H9 (cell line): Measurements from ENCODE around the gene TMA7. TPM values are rescaled to one million over a fixed set of nuclear protein-coding genes. Genes with fewer than 3 reads are reported as not detected.

Experiments used
- DNase-seq: peaks from one replicate; pipeline ENCODE4 v3.0.0-alpha.2; 2017
- H2AFZ ChIP-seq: one replicate; pipeline ENCODE4 v1.6.1; 2013; ENCODE audit warnings: mild to moderate bottlenecking, low read length, control low read depth, moderate library complexity
- H2AK5ac ChIP-seq: 2 replicates; pipeline ENCODE4 v1.6.1; 2013; ENCODE audit warnings: low read length, control low read depth, mixed read lengths; ENCODE audit not compliant: insufficient read length
- H2BK120ac ChIP-seq: one replicate; pipeline ENCODE4 v1.6.1; 2013; ENCODE audit warnings: low read depth, mild to moderate bottlenecking, low read length, control low read depth, inconsistent platforms; ENCODE audit not compliant: poor library complexity, severe bottlenecking
- H2BK12ac ChIP-seq: 2 replicates; pipeline ENCODE4 v1.6.1; 2013; ENCODE audit warnings: low read length, control low read depth, mixed read lengths, low read depth; ENCODE audit not compliant: insufficient read length
- H2BK15ac ChIP-seq: 2 replicates; pipeline ENCODE4 v1.6.1; 2013; ENCODE audit warnings: low read depth, low read length, control low read depth
- H2BK20ac ChIP-seq: one replicate; pipeline ENCODE4 v1.6.1; 2013; ENCODE audit warnings: low read depth, mild to moderate bottlenecking, low read length, control low read depth, inconsistent platforms; ENCODE audit not compliant: poor library complexity, severe bottlenecking
- H2BK5ac ChIP-seq: 2 replicates; pipeline ENCODE4 v1.6.1; 2013; ENCODE audit warnings: low read length, control low read depth, mixed read lengths; ENCODE audit not compliant: insufficient read length
- H3K14ac ChIP-seq: 2 replicates; pipeline ENCODE4 v1.6.1; 2013; ENCODE audit warnings: low read length, control low read depth; ENCODE audit not compliant: insufficient read depth
- H3K18ac ChIP-seq: 2 replicates; pipeline ENCODE4 v1.6.1; 2013; ENCODE audit warnings: low read depth, mild to moderate bottlenecking, mixed read lengths, low read length, control low read depth; ENCODE audit not compliant: insufficient read length
- H3K23ac ChIP-seq: 2 replicates; pipeline ENCODE4 v1.6.1; 2013; ENCODE audit warnings: low read length, control low read depth, mixed read lengths, low read depth; ENCODE audit not compliant: insufficient read length
- H3K23me2 ChIP-seq: 2 replicates; pipeline ENCODE4 v1.6.1; 2013; ENCODE audit warnings: low read depth, mild to moderate bottlenecking, mixed read lengths, low read length, control low read depth; ENCODE audit not compliant: insufficient read length, poor library complexity, severe bottlenecking
- H3K27ac ChIP-seq: 2 replicates; pipeline ENCODE4 v1.5.1; 2013; ENCODE audit warnings: low read length, control low read depth, mixed read lengths, low read depth; ENCODE audit not compliant: insufficient read length
- H3K27me3 ChIP-seq: 2 replicates; pipeline ENCODE4 v1.6.1; 2013; ENCODE audit warnings: low read length, control low read depth, inconsistent platforms; ENCODE audit not compliant: insufficient read depth
- H3K4ac ChIP-seq: 2 replicates; pipeline ENCODE4 v1.6.1; 2013; ENCODE audit warnings: low read depth, mild to moderate bottlenecking, control low read depth, inconsistent platforms, low read length, moderate library complexity
- H3K4me1 ChIP-seq: 2 replicates; pipeline ENCODE4 v1.6.1; 2013; ENCODE audit warnings: low read length, control low read depth, inconsistent platforms; ENCODE audit not compliant: insufficient read depth
- H3K4me2 ChIP-seq: 2 replicates; pipeline ENCODE4 v1.6.1; 2013; ENCODE audit warnings: low read length, control low read depth, mixed read lengths; ENCODE audit not compliant: insufficient read length, insufficient read depth
- H3K56ac ChIP-seq: 2 replicates; pipeline ENCODE4 v1.6.1; 2013; ENCODE audit warnings: low read depth, mild to moderate bottlenecking, mixed read lengths, low read length, control low read depth; ENCODE audit not compliant: insufficient read length
- H3K79me1 ChIP-seq: 2 replicates; pipeline ENCODE4 v1.6.1; 2013; ENCODE audit warnings: low read depth, mild to moderate bottlenecking, moderate library complexity, low read length, control low read depth, inconsistent platforms; ENCODE audit not compliant: insufficient read depth, poor library complexity, severe bottlenecking
- H3K79me2 ChIP-seq: 2 replicates; pipeline ENCODE4 v1.6.1; 2013; ENCODE audit warnings: low read length, control low read depth, inconsistent platforms; ENCODE audit not compliant: insufficient read depth
- H3K9ac ChIP-seq: 2 replicates; pipeline ENCODE4 v1.6.1; 2013; ENCODE audit warnings: low read length, control low read depth, mixed read lengths; ENCODE audit not compliant: insufficient read length; ENCODE audit errors: extremely low read depth
- H3K9me3 ChIP-seq: one replicate; pipeline ENCODE4 v1.6.1; 2013; ENCODE audit warnings: low read depth, low read length, inconsistent platforms; ENCODE audit not compliant: control insufficient read depth
- H3T11ph ChIP-seq: one replicate; pipeline ENCODE4 v1.6.1; 2013; ENCODE audit warnings: mild to moderate bottlenecking, low read length, control low read depth, inconsistent platforms
- H4K20me1 ChIP-seq: one replicate; pipeline ENCODE4 v1.6.1; 2013; ENCODE audit not compliant: control insufficient read depth, insufficient read length, insufficient read depth
- H4K5ac ChIP-seq: 2 replicates; pipeline ENCODE4 v1.6.1; 2013; ENCODE audit warnings: low read depth, mild to moderate bottlenecking, mixed read lengths, low read length, control low read depth; ENCODE audit not compliant: insufficient read length
- H4K8ac ChIP-seq: replicated peaks from 2 replicates; pipeline ENCODE4 v1.6.1; 2013; ENCODE audit warnings: low read length, control low read depth, mixed read lengths, low read depth; ENCODE audit not compliant: insufficient read length
- H4K91ac ChIP-seq: 2 replicates; pipeline ENCODE4 v1.6.1; 2013; ENCODE audit warnings: low read depth, mild to moderate bottlenecking, moderate library complexity, mixed read lengths, low read length, control low read depth; ENCODE audit not compliant: insufficient read length
- H3K27ac Mint-ChIP-seq, 3 experiments: 2 replicates in 2 of 3; 3 replicates in 1 of 3; pipeline ENCODE4 v1.8.0; 2020 to 2021; ENCODE audit warnings: mixed read lengths in 3 of 3, mild to moderate bottlenecking in 1 of 3, moderate library complexity in 1 of 3
- H3K27me3 Mint-ChIP-seq: 2 replicates; pipeline ENCODE4 v1.8.0; 2021; ENCODE audit warnings: low read depth, mild to moderate bottlenecking, moderate library complexity, mixed read lengths
- H3K36me3 Mint-ChIP-seq, 3 experiments: 2 replicates in 2 of 3; 3 replicates in 1 of 3; pipeline ENCODE4 v1.8.0; 2020 to 2021; ENCODE audit warnings: low read depth in 3 of 3, mixed read lengths in 3 of 3; ENCODE audit not compliant: insufficient read depth in 1 of 3
- H3K4me1 Mint-ChIP-seq, 2 experiments: 2 replicates each; pipeline ENCODE4 v1.8.0; 2020; ENCODE audit warnings: mixed read lengths in 2 of 2
- H3K4me3 Mint-ChIP-seq, 2 experiments: 2 replicates in 1 of 2; 3 replicates in 1 of 2; pipeline ENCODE4 v1.8.0; 2020 to 2021; ENCODE audit warnings: mild to moderate bottlenecking in 2 of 2, mixed read lengths in 2 of 2, moderate library complexity in 1 of 2
- H3K9me3 Mint-ChIP-seq, 2 experiments: 2 replicates in 1 of 2; 3 replicates in 1 of 2; pipeline ENCODE4 v1.8.0; 2020; ENCODE audit warnings: mild to moderate bottlenecking in 2 of 2, mixed read lengths in 2 of 2, moderate library complexity in 1 of 2
- CTCF ChIP-seq: fragments of 200-600 bp; sonication (generic); conservative IDR thresholded peaks from 3 replicates; pipeline ENCODE4 v1.8.0; 2021; ENCODE audit warnings: antibody characterized with exemption, mild to moderate bottlenecking
- WGBS: extraction: QIAGEN DNeasy Blood & Tissue Kit; methylation state at CpG from one replicate; pipeline ENCODE4 v1.1.7; 2013; ENCODE audit warnings: missing lambda C conversion rate, low lambda C conversion rate, mixed read lengths; ENCODE audit not compliant: insufficient read length; ENCODE audit errors: extremely low coverage; 5-methylcytosine and 5-hydroxymethylcytosine counted together
- total RNA-seq: library from RNA; stranded (reverse); gene quantifications from 2 replicates; pipeline ENCODE4 v1.2.1, GENCODE V29; 2021

The TMA7 gene
- total RNA-seq, 1 experiment from 2014 or later = 305 TPM

- Histone ChIP-seq H3K14ac (no peak overlapping the region), H3K23me2 (no peaks in the 10 kb centered on the region), H3K23ac (no peak overlapping the region), H3K4ac (no peak overlapping the region), H2BK20ac (no peak overlapping the region), H2BK12ac (no peak overlapping the region), H4K20me1 (no peaks in the 10 kb centered on the region), H3K27me3 (no peaks in the 10 kb centered on the region), H3K79me2 (no peaks in the 10 kb centered on the region), H3K79me1 (no peaks in the 10 kb centered on the region), H3T11ph (no peak overlapping the region), H3K4me2 (no peak overlapping the region), H3K18ac (no peak overlapping the region), H2BK120ac (no peak overlapping the region), H4K91ac (no peak overlapping the region), H3K27ac (no peak overlapping the region), H3K4me1 (no peaks in the 10 kb centered on the region), H2AK5ac (no peak overlapping the region), H2BK15ac (no peak overlapping the region), H2AFZ (no peak overlapping the region), H4K5ac (no peak overlapping the region), H4K8ac (no peak overlapping the region), H3K9ac (no peak overlapping the region), H3K56ac (no peak overlapping the region), H3K9me3 (no peaks in the 10 kb centered on the region), H2BK5ac (no peak overlapping the region)
- Mint-ChIP-seq H3K9me3 (no peaks in the 10 kb centered on the region), H3K27ac (no peak overlapping the region), H3K36me3 (peaks cover 9 to 64% (median 46%) of the 10 kb centered on the region in 3 experiments; a peak in 6 of 7 replicates), H3K27me3 (no peaks in the 10 kb centered on the region), H3K4me1 (no peaks in the 10 kb centered on the region), H3K4me3 (no peak overlapping the region)
- no peak for DNase-seq
- no peak for TF ChIP-seq CTCF
- WGBS = no CpG with 5 or more reads among the region's 3 CpGs
These were observed 19.3 kb downstream of the TMA7 start for GRCh38 chr3:48459331-48459730.
